GM19455 (cell line): ENCODE results near the gene FTL.
"Not testable (repeated sequence)": the region's sequence is repeated elsewhere in the genome, so short reads cannot be mapped to it uniquely, and the experiment has no call there.

Source experiments
- ATAC-seq: cut with Tn5 transposase; IDR thresholded peaks from one replicate; pipeline ENCODE4 v1.9.1; 2021; ENCODE audit not compliant: unreplicated experiment

The FTL gene

GRCh38 chr19:48965040-48965805 is at the start of gene FTL:
TSS of gene FTL (plus strand) at chr19:48965309. CDS start at chr19:48965508, 199 bp downstream.
- ATAC-seq, result peak; percentile 67

GRCh38 chr19:48915757-48916156 is 49.4 kb upstream of the FTL start:
- no peak for ATAC-seq

GRCh38 chr19:48918071-48918470 is 47.0 kb upstream of the FTL start:
- no peak for ATAC-seq

- no peak for ATAC-seq
Measured at GRCh38 chr19:48918801-48919247, 46.3 kb upstream of the FTL start.

GRCh38 chr19:48919271-48919670 is 45.8 kb upstream of the FTL start:
- not testable (repeated sequence) for ATAC-seq

- no peak for ATAC-seq
Measured at GRCh38 chr19:48920949-48921348, 44.2 kb upstream of the FTL start.

- ATAC-seq, result no peak
Measured at GRCh38 chr19:48921721-48922500, 43.2 kb upstream of the FTL start.

- ATAC-seq, result no peak
Measured at GRCh38 chr19:48922548-48923490, 42.3 kb upstream of the FTL start.

- ATAC-seq, result no peak
Measured at GRCh38 chr19:48925240-48925843, 39.8 kb upstream of the FTL start.

- not testable (repeated sequence) for ATAC-seq
Measured at GRCh38 chr19:48925890-48926289, 39.2 kb upstream of the FTL start.

GRCh38 chr19:48926909-48927308 is 38.2 kb upstream of the FTL start:
- no peak for ATAC-seq

GRCh38 chr19:48927692-48928091 is 37.4 kb upstream of the FTL start:
- not testable (repeated sequence) for ATAC-seq

GRCh38 chr19:48928164-48929025 is 36.7 kb upstream of the FTL start:
- no peak for ATAC-seq

- peak; percentile 53 for ATAC-seq
Measured at GRCh38 chr19:48933382-48933932, 31.7 kb upstream of the FTL start, which contains the start of gene DHDH. TSS of gene DHDH (plus strand) at chr19:48933699. CDS start at chr19:48933722, 23 bp downstream.

- ATAC-seq, result no peak
Measured at GRCh38 chr19:48934837-48935236, 30.3 kb upstream of the FTL start.

- no peak for ATAC-seq
Measured at GRCh38 chr19:48935864-48936263, 29.2 kb upstream of the FTL start.

GRCh38 chr19:48938256-48938655 is 26.9 kb upstream of the FTL start:
- ATAC-seq, result no peak

- no peak for ATAC-seq
Measured at GRCh38 chr19:48940902-48941301, 24.2 kb upstream of the FTL start.

- no peak for ATAC-seq
Measured at GRCh38 chr19:48943081-48943480, 22.0 kb upstream of the FTL start.
